Ecto neural progenitor cell (in vitro differentiated cells): ENCODE results near the gene GGA1.

Experiments
- DNase-seq: peaks from one replicate; pipeline ENCODE4 v3.0.0-alpha.2; 2018; ENCODE audit warnings: low spot score

GGA1 gene

GRCh38 chr22:37630839-37631435 lies 22.3 kb downstream of the GGA1 start:
- DNase-seq: no peak

- no peak for DNase-seq
Measured at GRCh38 chr22:37631448-37632173, 23.0 kb downstream of the GGA1 start.

- DNase-seq: no peak
Measured at GRCh38 chr22:37632174-37633088, 23.8 kb downstream of the GGA1 start.

GRCh38 chr22:37633089-37633624 lies 24.5 kb downstream of the GGA1 start:
- DNase-seq: no peak

GRCh38 chr22:37633625-37634416 lies 25.2 kb downstream of the GGA1 start:
- DNase-seq: peak; percentile 84

- DNase-seq: no peak
Measured at GRCh38 chr22:37634417-37634924, 25.8 kb downstream of the GGA1 start.

- DNase-seq: no peak
Measured at GRCh38 chr22:37635157-37635556, 26.5 kb downstream of the GGA1 start.

- DNase-seq: no peak
Measured at GRCh38 chr22:37636186-37636948, 27.7 kb downstream of the GGA1 start.

GRCh38 chr22:37636949-37637273 lies 28.3 kb downstream of the GGA1 start:
- no peak for DNase-seq

GRCh38 chr22:37638391-37639069 lies 29.9 kb downstream of the GGA1 start:
- no peak for DNase-seq

- peak; percentile 84 for DNase-seq
Measured at GRCh38 chr22:37639070-37639760, 30.6 kb downstream of the GGA1 start, which contains the start of gene SH3BP1. TSS of gene SH3BP1 (plus strand) at chr22:37639669. CDS start at chr22:37639788, 119 bp downstream.

- DNase-seq: no peak
Measured at GRCh38 chr22:37639771-37640590, 31.3 kb downstream of the GGA1 start.

- DNase-seq: no peak
Measured at GRCh38 chr22:37640591-37641560, 32.2 kb downstream of the GGA1 start.

- no peak for DNase-seq
Measured at GRCh38 chr22:37641561-37641949, 32.9 kb downstream of the GGA1 start.

GRCh38 chr22:37643225-37643847 lies 34.7 kb downstream of the GGA1 start:
- DNase-seq: peak; percentile 91

- DNase-seq: no peak
Measured at GRCh38 chr22:37647317-37647716, 38.7 kb downstream of the GGA1 start.

GRCh38 chr22:37647928-37648327 lies 39.3 kb downstream of the GGA1 start:
- DNase-seq: no peak
